CD4-positive, alpha-beta T cell treated with Interleukin-17A for 1 hour (primary cell): ENCODE results near the gene ACTL8.

Experiments
- DNase-seq: peaks from one replicate; pipeline ENCODE4 v3.0.0-alpha.2; 2020

Gene ACTL8

GRCh38 chr1:17755120-17755519, at the start of gene ACTL8:
TSS of gene ACTL8 (plus strand) at chr1:17755333. CDS start at chr1:17823009, 67,676 bp downstream.
- no peak for DNase-seq

GRCh38 chr1:17706445-17706844, 48.7 kb upstream of the ACTL8 start:
- DNase-seq = no peak

- DNase-seq = no peak
These were observed 45.2 kb upstream of the ACTL8 start for GRCh38 chr1:17709981-17710380.

GRCh38 chr1:17710889-17711576, 44.1 kb upstream of the ACTL8 start:
- no peak for DNase-seq

GRCh38 chr1:17711577-17711910, 43.6 kb upstream of the ACTL8 start:
- no peak for DNase-seq

- no peak for DNase-seq
These were observed 43.2 kb upstream of the ACTL8 start for GRCh38 chr1:17711941-17712340.

- no peak for DNase-seq
These were observed 41.1 kb upstream of the ACTL8 start for GRCh38 chr1:17713993-17714392.

- no peak for DNase-seq
These were observed 37.3 kb upstream of the ACTL8 start for GRCh38 chr1:17717594-17718535.

GRCh38 chr1:17719874-17720273, 35.3 kb upstream of the ACTL8 start:
- DNase-seq = no peak

- DNase-seq = no peak
These were observed 33.7 kb upstream of the ACTL8 start for GRCh38 chr1:17721444-17721843.

GRCh38 chr1:17723684-17724083, 31.4 kb upstream of the ACTL8 start:
- no peak for DNase-seq

- no peak for DNase-seq
These were observed 31.0 kb upstream of the ACTL8 start for GRCh38 chr1:17724150-17724549.

- no peak for DNase-seq
These were observed 29.9 kb upstream of the ACTL8 start for GRCh38 chr1:17725084-17725719.

- DNase-seq = no peak
These were observed 29.1 kb upstream of the ACTL8 start for GRCh38 chr1:17725811-17726582.

- no peak for DNase-seq
These were observed 26.9 kb upstream of the ACTL8 start for GRCh38 chr1:17728123-17728712.

GRCh38 chr1:17729248-17729647, 25.9 kb upstream of the ACTL8 start:
- DNase-seq = no peak

GRCh38 chr1:17729909-17730308, 25.2 kb upstream of the ACTL8 start:
- DNase-seq = no peak

- no peak for DNase-seq
These were observed 23.7 kb upstream of the ACTL8 start for GRCh38 chr1:17731460-17731859.

GRCh38 chr1:17732475-17732874, 22.7 kb upstream of the ACTL8 start:
- no peak for DNase-seq

GRCh38 chr1:17733661-17734060, 21.5 kb upstream of the ACTL8 start:
- DNase-seq = no peak

GRCh38 chr1:17734609-17735008, 20.5 kb upstream of the ACTL8 start:
- no peak for DNase-seq

GRCh38 chr1:17735348-17735747, 19.8 kb upstream of the ACTL8 start:
- DNase-seq = no peak

GRCh38 chr1:17735793-17736192, 19.3 kb upstream of the ACTL8 start:
- no peak for DNase-seq
